IMR-90 (cell line): Measurements from ENCODE around the gene HOXA13. TPM values are rescaled to one million over a fixed set of nuclear protein-coding genes. Genes with fewer than 3 reads are reported as not detected.

Experiments used
- ATAC-seq: fragments of 200-7000 bp; cut with Tn5 transposase; 2 replicates; pipeline ENCODE4 v1.9.1; 2020; ENCODE audit warnings: low read depth, mild to moderate bottlenecking, moderate library complexity
- BruUV-seq: library from RNA; stranded (reverse); fragments of 400-500 nt; replicated peaks from 2 replicates; lab custom pipeline; 2021; lab: Mats Ljungman, UMichigan
- CTCF ChIA-PET: fragments of 300-600 bp; formaldehyde crosslinking; extraction: SDS; loops from one replicate; lab custom pipeline; 2021; ENCODE audit warnings: antibody characterized with exemption; lab: Yijun Ruan, JAX
- POLR2A ChIA-PET: fragments of 300-600 bp; sonication (Branson Sonifier 250); formaldehyde crosslinking; loops from one replicate; lab custom pipeline; 2022; ENCODE audit warnings: antibody characterized with exemption; ENCODE audit not compliant: unreplicated experiment; lab: Charles Lee
- DNase-seq: peaks from one replicate; pipeline ENCODE4 v3.0.0; 2013
- H2AFZ ChIP-seq: replicated peaks from 2 replicates; pipeline ENCODE3; 2013; ENCODE audit warnings: low read length, mild to moderate bottlenecking; ENCODE audit not compliant: poor library complexity
- H2AK5ac ChIP-seq: 2 replicates; pipeline ENCODE4 v1.6.1; 2013; ENCODE audit warnings: low read depth, low read length, inconsistent platforms
- H2AK9ac ChIP-seq: replicated peaks from 2 replicates; pipeline ENCODE3; 2013; ENCODE audit warnings: mild to moderate bottlenecking, low read depth, low read length, moderate library complexity; ENCODE audit not compliant: poor library complexity
- H2BK120ac ChIP-seq: 2 replicates; pipeline ENCODE4 v1.6.1; 2013; ENCODE audit warnings: low read depth, low read length, inconsistent platforms
- H2BK15ac ChIP-seq: 3 replicates; pipeline ENCODE4 v1.6.1; 2013; ENCODE audit warnings: low read depth, low read length, inconsistent platforms
- H2BK20ac ChIP-seq: 2 replicates; pipeline ENCODE4 v1.6.1; 2013; ENCODE audit warnings: low read depth, mild to moderate bottlenecking, inconsistent platforms, low read length, moderate library complexity
- H2BK5ac ChIP-seq: 2 replicates; pipeline ENCODE4 v1.6.1; 2013; ENCODE audit warnings: mild to moderate bottlenecking, low read depth, low read length, inconsistent platforms; ENCODE audit not compliant: poor library complexity, severe bottlenecking
- H3K14ac ChIP-seq: replicated peaks from 2 replicates; pipeline ENCODE4 v1.6.1; 2013; ENCODE audit warnings: low read depth, low read length, inconsistent platforms
- H3K18ac ChIP-seq: 2 replicates; pipeline ENCODE4 v1.6.1; 2013; ENCODE audit warnings: low read depth, low read length, control low read depth
- H3K23ac ChIP-seq: 2 replicates; pipeline ENCODE4 v1.6.1; 2013; ENCODE audit warnings: low read depth, low read length, inconsistent platforms
- H3K27ac ChIP-seq: 2 replicates; pipeline ENCODE4 v1.5.1; 2013; ENCODE audit warnings: mild to moderate bottlenecking, control low read depth, low read length; ENCODE audit not compliant: insufficient read depth
- H3K27me3 ChIP-seq: 2 replicates; pipeline ENCODE4 v1.6.1; 2013; ENCODE audit warnings: low read length; ENCODE audit not compliant: control insufficient read depth, insufficient read depth
- H3K36me3 ChIP-seq: 2 replicates; pipeline ENCODE4 v1.6.1; 2013; ENCODE audit warnings: low read length, mixed read lengths; ENCODE audit not compliant: control insufficient read depth, insufficient read depth
- H3K4ac ChIP-seq: 2 replicates; pipeline ENCODE4 v1.6.1; 2013; ENCODE audit warnings: low read depth, low read length, inconsistent platforms
- H3K4me1 ChIP-seq: 2 replicates; pipeline ENCODE4 v1.6.1; 2013; ENCODE audit warnings: low read length, mixed read lengths; ENCODE audit not compliant: control insufficient read depth, insufficient read depth
- H3K4me2 ChIP-seq: 2 replicates; pipeline ENCODE4 v1.6.1; 2013; ENCODE audit warnings: low read depth, mild to moderate bottlenecking, control low read depth, low read length, moderate library complexity
- H3K4me3 ChIP-seq: 2 replicates; pipeline ENCODE4 v1.5.1; 2013; ENCODE audit warnings: low read depth, mild to moderate bottlenecking, control low read depth, low read length, moderate library complexity; ENCODE audit not compliant: insufficient read depth
- H3K56ac ChIP-seq: 2 replicates; pipeline ENCODE4 v1.6.1; 2013; ENCODE audit warnings: low read length, inconsistent platforms; ENCODE audit not compliant: insufficient read depth; ENCODE audit errors: extremely low read depth
- H3K79me1 ChIP-seq, 2 experiments: 2 replicates each; pipeline ENCODE4 v1.6.1; 2013; ENCODE audit warnings: low read length in 2 of 2, inconsistent platforms in 1 of 2, low read depth in 1 of 2
- H3K9ac ChIP-seq: 2 replicates; pipeline ENCODE4 v1.6.1; 2013; ENCODE audit warnings: low read depth, low read length, control low read depth
- H3K9me1 ChIP-seq: 2 replicates; pipeline ENCODE4 v1.6.1; 2013; ENCODE audit warnings: low read length, inconsistent platforms; ENCODE audit not compliant: insufficient read depth
- H3K9me3 ChIP-seq: 2 replicates; pipeline ENCODE4 v1.6.1; 2013; ENCODE audit warnings: low read length; ENCODE audit not compliant: control insufficient read depth, insufficient read depth
- H4K20me1 ChIP-seq: 2 replicates; pipeline ENCODE4 v1.6.1; 2013; ENCODE audit warnings: low read length, inconsistent platforms; ENCODE audit not compliant: insufficient read depth
- H4K5ac ChIP-seq: 2 replicates; pipeline ENCODE4 v1.6.1; 2013; ENCODE audit warnings: mild to moderate bottlenecking, low read depth, low read length, control low read depth
- H4K8ac ChIP-seq, 2 experiments: 2 replicates each; pipeline ENCODE4 v1.6.1; 2013; ENCODE audit warnings: low read depth in 2 of 2, low read length in 2 of 2, control low read depth in 1 of 2, inconsistent platforms in 1 of 2
- H4K91ac ChIP-seq: 2 replicates; pipeline ENCODE4 v1.6.1; 2013; ENCODE audit warnings: low read depth, low read length, inconsistent platforms; ENCODE audit not compliant: insufficient read depth
- BHLHE40 ChIP-seq: fragments of 150-350 bp; IDR thresholded peaks from 2 replicates; pipeline ENCODE4 v1.6.1; 2016; ENCODE audit warnings: mild to moderate bottlenecking, low read depth, low read length
- CHD1 ChIP-seq: IDR thresholded peaks from 2 replicates; pipeline ENCODE4 v1.6.1; 2012; ENCODE audit warnings: low read depth, low read length, improper control_type of control experiment
- ELK1 ChIP-seq: fragments of 150-350 bp; IDR thresholded peaks from 2 replicates; pipeline ENCODE4 v1.6.1; 2016; ENCODE audit warnings: low read depth, mild to moderate bottlenecking, low read length, moderate library complexity, borderline replicate concordance
- MAFK ChIP-seq: IDR thresholded peaks from 2 replicates; pipeline ENCODE4 v1.6.1; 2012; ENCODE audit warnings: low read depth, low read length, improper control_type of control experiment
- MAZ ChIP-seq: IDR thresholded peaks from 2 replicates; pipeline ENCODE4 v1.6.1; 2012; ENCODE audit warnings: low read depth, mild to moderate bottlenecking, low read length, improper control_type of control experiment, moderate library complexity, borderline replicate concordance
- NFE2L2 ChIP-seq: fragments of 150-350 bp; IDR thresholded peaks from 2 replicates; pipeline ENCODE4 v1.6.1; 2016; ENCODE audit warnings: low read depth, mild to moderate bottlenecking, low read length
- POLR2A ChIP-seq: IDR thresholded peaks from 2 replicates; pipeline ENCODE4 v1.6.1; 2012; ENCODE audit warnings: mild to moderate bottlenecking, low read depth, low read length
- RCOR1 ChIP-seq: IDR thresholded peaks from 2 replicates; pipeline ENCODE4 v1.6.1; 2012; ENCODE audit warnings: mild to moderate bottlenecking, low read length, improper control_type of control experiment; ENCODE audit not compliant: insufficient replicate concordance
- RFX5 ChIP-seq: IDR thresholded peaks from 2 replicates; pipeline ENCODE4 v1.8.0; 2012; ENCODE audit warnings: low read depth, mild to moderate bottlenecking, low read length, moderate library complexity
- WGBS, 2 experiments: methylation state at CpG; one replicate each; pipeline versions ENCODE4 v1.1.5 to v1.1.7; 2013; ENCODE audit warnings: missing lambda C conversion rate in 2 of 2; ENCODE audit not compliant: insufficient read length in 1 of 2; ENCODE audit errors: extremely low coverage in 2 of 2; 5-methylcytosine and 5-hydroxymethylcytosine counted together
- dilution Hi-C: fragments of 300-500 bp; cut with HindIII; formaldehyde crosslinking; loops from one replicate; pipeline ENCODE4 v1.14.3; 2018; ENCODE audit warnings: low sequenced_read_pairs; ENCODE audit not compliant: unreplicated experiment
- in situ Hi-C: fragments of 300-500 bp; cut with MboI; formaldehyde crosslinking; loops from 3 replicates; pipeline ENCODE4 v1.14.3; 2019; ENCODE audit warnings: low sequenced_read_pairs, inconsistent platforms, mixed read lengths
- intact Hi-C: fragments of 100-400 bp; cut with micrococcal nuclease; formaldehyde crosslinking; loops from 2 replicates; pipeline ENCODE4 v1.10.0; 2022
- polyA plus RNA-seq, 3 experiments: library from polyadenylated mRNA; depleted of rRNA; stranded (reverse); fragments of >200 nt; gene quantifications; 2 replicates each; pipeline ENCODE4 v1.2.3, GENCODE V29; 2012; ENCODE audit warnings: low replicate concordance in 1 of 3
- total RNA-seq: library from RNA; depleted of rRNA; stranded (reverse); fragments of >200 nt; gene quantifications from 2 replicates; pipeline ENCODE4 v1.2.3, GENCODE V29; 2012
- TF ChIP-seq, protein P1 (sequence below): fragments of 150-350 bp; IDR thresholded peaks from 2 replicates; pipeline ENCODE4 v1.6.1; 2017; ENCODE audit warnings: mild to moderate bottlenecking, antibody characterized with exemption, low read length, low read depth

The HOXA13 gene
- total and polyA plus RNA-seq, 2 of the 4 experiments (the other 2 are of a cell fraction): not detected

GRCh38 chr7:27203964-27204594 is 4.2 kb upstream of the HOXA13 start:
- H3K4me2 ChIP-seq: no peak overlapping the region

More at GRCh38 chr7:27203964-27204594, 4.2 kb upstream of the HOXA13 start:
- intact Hi-C loops (no loop called here), in situ Hi-C loops (loop anchor here (5.0 to 10.0 kb wide), 2 partner anchors 378 to 571 kb away; no protein-coding TSS in a partner anchor), dilution Hi-C loops (no loop called here)
- ATAC-seq (no peak), DNase-seq (no peak)
- Histone ChIP-seq H2BK120ac (no peak overlapping the region), H3K9ac (no peak overlapping the region), H3K4me3 (no peak overlapping the region), H3K36me3 (no peaks in the 10 kb centered on the region), H4K91ac (no peak overlapping the region), H2AK9ac (no peak overlapping the region), H3K79me1 (no peaks in the 10 kb centered on the region), H2AK5ac (no peak overlapping the region), H3K4ac (no peak overlapping the region), H3K23ac (no peak overlapping the region), H2BK15ac (no peak overlapping the region), H4K8ac (no peak overlapping the region), H4K5ac (no peak overlapping the region), H2BK5ac (no peak overlapping the region), H3K14ac (no peak overlapping the region), H3K18ac (no peak overlapping the region), H3K27me3 (peaks cover 95% of the 10 kb centered on the region), H3K27ac (no peak overlapping the region), H3K56ac (no peak overlapping the region), H4K20me1 (peaks cover 24% of the 10 kb centered on the region), H3K9me1 (peaks cover 5% of the 10 kb centered on the region; the same call in 1 of the 2 replicates), H3K4me1 (peaks cover 2% of the 10 kb centered on the region; the same call in 1 of the 2 replicates), H3K9me3 (peaks cover 7% of the 10 kb centered on the region; the same call in 1 of the 2 replicates), H2BK20ac (no peak overlapping the region), H2AFZ (no peak overlapping the region)
- TF ChIP-seq MAZ: no peak
- TF ChIP-seq ELK1: no peak
- TF ChIP-seq, protein P1, sequence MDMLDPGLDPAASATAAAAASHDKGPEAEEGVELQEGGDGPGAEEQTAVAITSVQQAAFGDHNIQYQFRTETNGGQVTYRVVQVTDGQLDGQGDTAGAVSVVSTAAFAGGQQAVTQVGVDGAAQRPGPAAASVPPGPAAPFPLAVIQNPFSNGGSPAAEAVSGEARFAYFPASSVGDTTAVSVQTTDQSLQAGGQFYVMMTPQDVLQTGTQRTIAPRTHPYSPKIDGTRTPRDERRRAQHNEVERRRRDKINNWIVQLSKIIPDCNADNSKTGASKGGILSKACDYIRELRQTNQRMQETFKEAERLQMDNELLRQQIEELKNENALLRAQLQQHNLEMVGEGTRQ: no peak
- no peak for TF ChIP-seq POLR2A
- no peak for TF ChIP-seq NFE2L2
- no peak for TF ChIP-seq MAFK
- no peak for TF ChIP-seq RFX5
- no peak for TF ChIP-seq RCOR1
- TF ChIP-seq BHLHE40: no peak
- no peak for TF ChIP-seq CHD1
- no TSS peak for BruUV-seq
- ChIA-PET POLR2A (no interaction called here), CTCF (no interaction called here)
- WGBS, 2 experiments: 17% methylated on average over 2 of the region's 4 CpGs; no CpG with 5 or more reads in 1 of the 2 experiments
